Ovary (tissue), 3 donors: ENCODE data around the gene LRRC8E.

Experiments
- EP300 ChIP-seq: sonication (generic); formaldehyde crosslinking; IDR thresholded peaks from one replicate; pipeline ENCODE4 v1.6.1; 2017; ENCODE audit warnings: antibody characterized with exemption
- POLR2A ChIP-seq: fragments of 450-650 bp; IDR thresholded peaks from one replicate; pipeline ENCODE4 v1.6.1; 2017; ENCODE audit warnings: antibody characterized with exemption, mild to moderate bottlenecking, moderate library complexity
- TF ChIP-seq, protein P1 (sequence below), 3 donors: fragments of 450-650 bp in 2 of 3; fragments of 200-600 bp in 1 of 3; IDR thresholded peaks; one replicate each; pipeline versions ENCODE4 v1.5.1 to v1.8.0; 2016 to 2022; ENCODE audit warnings: antibody characterized with exemption in 3 of 3, mild to moderate bottlenecking in 1 of 3
- donor health status: DM: no; HTN: no; CAD: no.

DNA sequence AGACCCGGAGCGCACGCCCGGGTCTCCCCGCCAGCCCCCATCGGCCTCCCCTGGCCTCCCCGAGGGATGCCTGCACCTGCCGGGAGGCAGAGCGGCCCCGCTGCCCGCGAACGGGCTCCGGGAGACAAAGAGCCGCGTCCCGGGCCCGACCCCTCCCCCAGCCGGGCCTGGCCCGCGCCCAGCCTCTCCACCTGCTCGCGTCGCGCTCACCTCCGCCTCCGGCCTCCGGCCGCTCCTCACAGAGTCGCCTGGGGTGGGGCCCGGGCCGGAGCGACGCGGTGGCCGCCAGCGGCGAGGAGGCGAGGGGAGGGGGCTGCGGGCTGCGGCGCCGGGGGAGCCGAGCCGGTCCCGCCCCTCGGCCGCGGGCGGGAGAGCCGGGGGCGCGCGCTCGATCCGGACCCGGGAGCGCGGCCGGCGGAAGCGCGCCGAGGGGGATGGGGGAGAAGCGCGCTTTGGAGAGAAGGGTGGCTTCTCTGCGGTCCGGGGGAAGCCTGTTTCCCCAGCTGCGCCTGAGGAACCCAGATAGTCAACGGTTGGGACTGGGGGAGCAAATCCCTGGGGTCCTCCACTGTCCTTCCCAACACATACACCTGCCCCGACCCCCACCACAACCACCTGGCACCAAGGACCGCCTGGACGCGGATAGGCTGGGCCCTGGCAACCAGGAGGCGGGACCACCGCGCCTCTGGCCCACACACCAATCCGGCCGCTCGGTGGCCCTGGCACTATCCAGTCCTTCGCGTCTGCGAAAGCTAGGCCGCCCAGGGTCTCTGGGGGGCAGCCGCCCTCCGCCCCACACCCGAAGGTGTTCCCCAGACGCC is 14.0 kb upstream of the LRRC8E start, which contains the start of gene PRR36:
- TF ChIP-seq, protein P1, sequence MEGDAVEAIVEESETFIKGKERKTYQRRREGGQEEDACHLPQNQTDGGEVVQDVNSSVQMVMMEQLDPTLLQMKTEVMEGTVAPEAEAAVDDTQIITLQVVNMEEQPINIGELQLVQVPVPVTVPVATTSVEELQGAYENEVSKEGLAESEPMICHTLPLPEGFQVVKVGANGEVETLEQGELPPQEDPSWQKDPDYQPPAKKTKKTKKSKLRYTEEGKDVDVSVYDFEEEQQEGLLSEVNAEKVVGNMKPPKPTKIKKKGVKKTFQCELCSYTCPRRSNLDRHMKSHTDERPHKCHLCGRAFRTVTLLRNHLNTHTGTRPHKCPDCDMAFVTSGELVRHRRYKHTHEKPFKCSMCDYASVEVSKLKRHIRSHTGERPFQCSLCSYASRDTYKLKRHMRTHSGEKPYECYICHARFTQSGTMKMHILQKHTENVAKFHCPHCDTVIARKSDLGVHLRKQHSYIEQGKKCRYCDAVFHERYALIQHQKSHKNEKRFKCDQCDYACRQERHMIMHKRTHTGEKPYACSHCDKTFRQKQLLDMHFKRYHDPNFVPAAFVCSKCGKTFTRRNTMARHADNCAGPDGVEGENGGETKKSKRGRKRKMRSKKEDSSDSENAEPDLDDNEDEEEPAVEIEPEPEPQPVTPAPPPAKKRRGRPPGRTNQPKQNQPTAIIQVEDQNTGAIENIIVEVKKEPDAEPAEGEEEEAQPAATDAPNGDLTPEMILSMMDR (IDR thresholded peaks at IDR 0.05) = no peak
- TF ChIP-seq POLR2A (no peak), EP300 (no peak)
